CD14-positive monocyte (primary cell): ENCODE measurements around the gene TLR9. TPM values are rescaled to one million over a fixed set of nuclear protein-coding genes. Genes with fewer than 3 reads are reported as not detected.

Source experiments
- DNase-seq, 3 donors: peaks; one replicate each; pipeline ENCODE4 v3.0.0-alpha.2; 2011 to 2022
- H2AFZ ChIP-seq: 2 replicates; pipeline ENCODE4 v1.6.0; 2012; ENCODE audit warnings: mild to moderate bottlenecking, low read depth, low read length, inconsistent platforms; ENCODE audit not compliant: insufficient read depth, poor library complexity, severe bottlenecking
- H3K27ac ChIP-seq, 2 donors: 1 replicate in 1 of 2; 2 replicates in 1 of 2; pipeline ENCODE4 v1.5.1; 2012 to 2013; ENCODE audit warnings: low read length in 2 of 2, control low read depth in 1 of 2, inconsistent platforms in 1 of 2, low read depth in 1 of 2, mild to moderate bottlenecking in 1 of 2
- H3K27me3 ChIP-seq, 2 donors: one replicate each; pipeline versions ENCODE4 v1.6.0 to v1.6.1; 2011 to 2013; ENCODE audit warnings: low read length in 2 of 2; ENCODE audit not compliant: control insufficient read depth in 2 of 2, insufficient read depth in 2 of 2
- H3K36me3 ChIP-seq, 2 donors: replicated peaks in 1 of 2; 1 replicate in 1 of 2; 2 replicates in 1 of 2; pipeline versions ENCODE4 v1.5.1 to v1.6.1; 2012 to 2013; ENCODE audit warnings: low read length in 2 of 2, control low read depth in 1 of 2, inconsistent platforms in 1 of 2, mild to moderate bottlenecking in 1 of 2; ENCODE audit not compliant: insufficient read depth in 2 of 2, control insufficient read depth in 1 of 2
- H3K4me1 ChIP-seq, 2 donors: 1 replicate in 1 of 2; 2 replicates in 1 of 2; pipeline versions ENCODE4 v1.5.1 to v1.6.1; 2012 to 2013; ENCODE audit warnings: low read length in 2 of 2, control low read depth in 1 of 2, inconsistent platforms in 1 of 2, mild to moderate bottlenecking in 1 of 2, moderate library complexity in 1 of 2; ENCODE audit not compliant: insufficient read depth in 2 of 2, control insufficient read depth in 1 of 2
- H3K4me2 ChIP-seq: replicated peaks from 2 replicates; pipeline ENCODE3; 2012; ENCODE audit warnings: low read length, moderate library complexity, mild to moderate bottlenecking; ENCODE audit not compliant: poor library complexity, severe bottlenecking; ENCODE audit errors: extremely low read depth
- H3K4me3 ChIP-seq, 3 experiments: fragments of 200-600 bp in 1 of 3; sonication (generic) in 1 of 3; replicated peaks in 1 of 3; 1 replicate in 2 of 3; 2 replicates in 1 of 3; pipeline ENCODE4 v1.5.1; 2011 to 2013; ENCODE audit warnings: low read length in 3 of 3, mild to moderate bottlenecking in 3 of 3, control low read depth in 2 of 3, low read depth in 2 of 3, inconsistent platforms in 1 of 3, moderate library complexity in 1 of 3
- H3K79me2 ChIP-seq: 2 replicates; pipeline ENCODE4 v1.6.0; 2012; ENCODE audit warnings: mild to moderate bottlenecking, control low read depth, inconsistent platforms, low read length, moderate library complexity; ENCODE audit not compliant: insufficient read depth
- H3K9ac ChIP-seq: 2 replicates; pipeline ENCODE4 v1.6.0; 2017; ENCODE audit warnings: low read length, mild to moderate bottlenecking; ENCODE audit not compliant: insufficient read depth, poor library complexity, severe bottlenecking
- H3K9me3 ChIP-seq, 2 donors: replicated peaks in 1 of 2; 1 replicate in 1 of 2; 2 replicates in 1 of 2; pipeline versions ENCODE4 v1.5.1 to v1.6.1; 2012 to 2013; ENCODE audit warnings: low read length in 2 of 2, control low read depth in 1 of 2; ENCODE audit not compliant: control insufficient read depth in 1 of 2, insufficient read depth in 1 of 2
- H4K20me1 ChIP-seq: 2 replicates; pipeline ENCODE4 v1.6.0; 2012; ENCODE audit warnings: mild to moderate bottlenecking, low read length, control low read depth, moderate library complexity; ENCODE audit not compliant: insufficient read depth
- H3K27ac Mint-ChIP-seq, 7 donors: one replicate each; pipeline ENCODE4 v1.8.0; 2020; ENCODE audit warnings: mild to moderate bottlenecking in 7 of 7, mixed read lengths in 7 of 7, moderate library complexity in 6 of 7, inconsistent platforms in 2 of 7
- H3K27me3 Mint-ChIP-seq, 3 donors: one replicate each; pipeline ENCODE4 v1.8.0; 2021 to 2022; ENCODE audit warnings: low read depth in 3 of 3, mild to moderate bottlenecking in 3 of 3, mixed read lengths in 3 of 3, moderate library complexity in 3 of 3, inconsistent platforms in 1 of 3
- H3K36me3 Mint-ChIP-seq, 2 donors: one replicate each; pipeline ENCODE4 v1.8.0; 2020; ENCODE audit warnings: mixed read lengths in 2 of 2, inconsistent platforms in 1 of 2, mild to moderate bottlenecking in 1 of 2
- H3K4me1 Mint-ChIP-seq: one replicate; pipeline ENCODE4 v1.8.0; 2020; ENCODE audit warnings: mild to moderate bottlenecking, mixed read lengths
- H3K4me3 Mint-ChIP-seq, 2 donors: one replicate each; pipeline ENCODE4 v1.8.0; 2020; ENCODE audit warnings: mild to moderate bottlenecking in 2 of 2, mixed read lengths in 2 of 2, moderate library complexity in 1 of 2
- H3K9me3 Mint-ChIP-seq, 7 donors: one replicate each; pipeline ENCODE4 v1.8.0; 2020 to 2022; ENCODE audit warnings: mixed read lengths in 7 of 7, mild to moderate bottlenecking in 6 of 7, moderate library complexity in 6 of 7, inconsistent platforms in 2 of 7
- WGBS: methylation state at CpG from one replicate; pipeline ENCODE4 v1.1.5; 2013; ENCODE audit warnings: missing lambda C conversion rate; ENCODE audit not compliant: insufficient coverage; 5-methylcytosine and 5-hydroxymethylcytosine counted together
- intact Hi-C, 2 donors: fragments of 100-400 bp; cut with micrococcal nuclease; formaldehyde crosslinking; loops; one replicate each; pipeline versions ENCODE4 v1.15.0 to v1.15.1; 2023
- polyA plus RNA-seq, 3 donors: library from polyadenylated mRNA; depleted of rRNA in 1 of 3; unstranded in 2 of 3; stranded (reverse) in 1 of 3; fragments of 300-500 nt in 2 of 3; fragments of >200 nt in 1 of 3; fragmentation: Illumina TruSeq in 2 of 3; gene quantifications; 1 replicate in 2 of 3; 2 replicates in 1 of 3; pipeline ENCODE4 v1.2.3, GENCODE V29; 2012 to 2021
- TF ChIP-seq, protein P1 (sequence below): fragments of 200-600 bp; IDR thresholded peaks from one replicate; pipeline ENCODE4 v1.8.0; 2022; ENCODE audit warnings: antibody characterized with exemption, mild to moderate bottlenecking

Gene TLR9
- polyA plus RNA-seq, 3 donors = 0.91 TPM; not detected in 2

DNA sequence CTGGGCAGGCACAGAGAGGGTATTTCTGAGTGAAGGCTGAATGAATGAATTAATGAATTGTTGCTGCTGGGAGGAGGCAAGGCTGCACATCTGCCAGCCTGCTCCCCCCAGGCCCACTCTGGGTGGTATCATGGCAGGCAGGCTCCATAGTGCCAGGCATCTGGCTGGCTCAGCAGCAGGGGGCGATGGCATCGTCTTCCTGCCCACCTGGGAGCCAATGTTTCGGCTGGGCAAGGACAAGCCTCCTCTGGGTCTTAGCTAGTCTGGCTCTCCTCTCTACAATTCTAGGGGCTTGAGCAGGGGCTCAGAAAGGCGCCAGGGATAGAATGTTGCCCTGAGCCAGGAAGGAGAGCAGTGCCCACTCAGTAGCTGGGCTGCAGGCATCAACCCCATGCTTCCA lies 1.7 kb upstream of the TLR9 start:
- Mint-ChIP-seq H3K9me3 (no peaks in the 10 kb centered on the region), H3K4me1 (peaks cover 35% of the 10 kb centered on the region), H3K36me3 (peaks cover 63 to 67% of the 10 kb centered on the region in 2 donors), H3K4me3 (no peak overlapping the region), H3K27ac (peak overlapping the region in 3 of 7 donors; percentile 56 to 83 (median 77)), H3K27me3 (peaks cover 0 to 2% (median 1%) of the 10 kb centered on the region in 3 donors)
- no peak overlapping the region for H2AFZ ChIP-seq
- DNase-seq = no peak
- H3K4me1 ChIP-seq = peaks cover 22 to 27% of the 10 kb centered on the region in 2 donors
- 88% methylated on average over 4 of the region's 4 CpGs for WGBS
- intact Hi-C loops = no loop called here
- H3K27me3 ChIP-seq = no peaks in the 10 kb centered on the region
- peaks cover 64% of the 10 kb centered on the region for H4K20me1 ChIP-seq
- H3K79me2 ChIP-seq = peaks cover 11% of the 10 kb centered on the region
- peaks cover 45 to 58% of the 10 kb centered on the region in 2 donors for H3K36me3 ChIP-seq
- no peak overlapping the region for H3K4me3 ChIP-seq
- H3K9me3 ChIP-seq = no peaks in the 10 kb centered on the region
- no peak overlapping the region for H3K9ac ChIP-seq
- H3K4me2 ChIP-seq = no peak overlapping the region
- no peak overlapping the region for H3K27ac ChIP-seq
- TF ChIP-seq, protein P1, sequence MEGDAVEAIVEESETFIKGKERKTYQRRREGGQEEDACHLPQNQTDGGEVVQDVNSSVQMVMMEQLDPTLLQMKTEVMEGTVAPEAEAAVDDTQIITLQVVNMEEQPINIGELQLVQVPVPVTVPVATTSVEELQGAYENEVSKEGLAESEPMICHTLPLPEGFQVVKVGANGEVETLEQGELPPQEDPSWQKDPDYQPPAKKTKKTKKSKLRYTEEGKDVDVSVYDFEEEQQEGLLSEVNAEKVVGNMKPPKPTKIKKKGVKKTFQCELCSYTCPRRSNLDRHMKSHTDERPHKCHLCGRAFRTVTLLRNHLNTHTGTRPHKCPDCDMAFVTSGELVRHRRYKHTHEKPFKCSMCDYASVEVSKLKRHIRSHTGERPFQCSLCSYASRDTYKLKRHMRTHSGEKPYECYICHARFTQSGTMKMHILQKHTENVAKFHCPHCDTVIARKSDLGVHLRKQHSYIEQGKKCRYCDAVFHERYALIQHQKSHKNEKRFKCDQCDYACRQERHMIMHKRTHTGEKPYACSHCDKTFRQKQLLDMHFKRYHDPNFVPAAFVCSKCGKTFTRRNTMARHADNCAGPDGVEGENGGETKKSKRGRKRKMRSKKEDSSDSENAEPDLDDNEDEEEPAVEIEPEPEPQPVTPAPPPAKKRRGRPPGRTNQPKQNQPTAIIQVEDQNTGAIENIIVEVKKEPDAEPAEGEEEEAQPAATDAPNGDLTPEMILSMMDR = no peak

DNA sequence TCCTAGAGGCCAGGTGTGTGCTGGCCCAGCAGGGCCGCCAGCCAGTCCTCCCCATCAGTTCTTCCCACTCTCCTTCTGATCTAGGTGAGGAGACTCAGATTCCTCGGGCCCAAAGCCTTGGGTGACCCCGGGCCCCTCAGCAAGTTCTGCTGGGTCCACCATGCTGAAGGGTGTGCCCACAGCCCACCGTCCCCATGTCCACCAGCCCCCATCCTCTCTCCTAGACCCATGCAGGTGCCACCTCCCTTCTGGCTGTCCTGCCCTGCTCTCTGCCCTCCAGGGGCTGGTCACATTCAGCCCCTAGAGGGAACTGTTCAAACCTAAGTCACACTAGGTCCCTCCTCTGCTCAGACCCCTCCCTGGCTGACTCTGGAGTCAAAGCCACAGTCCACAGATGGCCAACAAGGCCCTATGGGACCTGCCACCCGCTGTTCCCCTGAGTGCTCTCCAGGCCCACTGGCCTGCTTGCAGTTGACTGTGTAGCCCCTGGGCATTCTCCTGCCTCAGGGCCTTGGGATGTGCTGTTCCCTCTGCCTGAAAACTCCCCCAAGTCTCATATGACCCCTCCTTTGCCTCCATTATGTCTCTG lies 878 bp upstream of the TLR9 start:
- Mint-ChIP-seq H3K4me1 (peaks cover 29% of the 10 kb centered on the region), H3K4me3 (no peak overlapping the region), H3K9me3 (no peaks in the 10 kb centered on the region), H3K27ac (peak overlapping the region; percentile 37 to 86 (median 77)), H3K36me3 (peaks cover 62 to 63% of the 10 kb centered on the region in 2 donors), H3K27me3 (peaks cover 0 to 2% (median 1%) of the 10 kb centered on the region in 3 donors)
- H3K4me2 ChIP-seq = no peak overlapping the region
- peaks cover 41 to 51% of the 10 kb centered on the region in 2 donors for H3K36me3 ChIP-seq
- peaks cover 56% of the 10 kb centered on the region for H4K20me1 ChIP-seq
- peak overlapping the region in 1 of 2 donors; percentile 60 for H3K27ac ChIP-seq
- H3K4me1 ChIP-seq = peaks cover 19 to 22% of the 10 kb centered on the region in 2 donors
- DNase-seq = no peak
- no peak overlapping the region for H3K4me3 ChIP-seq
- intact Hi-C loops = no loop called here
- TF ChIP-seq, protein P1 = no peak
- 54% methylated on average over 3 of the region's 5 CpGs for WGBS
- H3K27me3 ChIP-seq = no peaks in the 10 kb centered on the region
- H3K9ac ChIP-seq = peak overlapping the region; percentile 27
- no peaks in the 10 kb centered on the region for H3K9me3 ChIP-seq
- H2AFZ ChIP-seq = no peak overlapping the region
- H3K79me2 ChIP-seq = peaks cover 5% of the 10 kb centered on the region
